Panc1 (cell line): ENCODE results near the gene COL10A1. TPM values are rescaled to one million over a fixed set of nuclear protein-coding genes. Genes with fewer than 3 reads are reported as not detected.

Source experiments
- ATAC-seq: fragments of 200-7000 bp; cut with Tn5 transposase; 2 replicates; pipeline ENCODE4 v1.9.1; 2020; ENCODE audit warnings: mild to moderate bottlenecking, moderate library complexity
- BruUV-seq: library from RNA; stranded (reverse); fragments of 400-500 nt; replicated peaks from 2 replicates; lab custom pipeline; 2021; lab: Mats Ljungman, UMichigan
- CTCF ChIA-PET: fragments of 300-600 bp; sonication (Branson Sonifier 250); formaldehyde crosslinking; loops from one replicate; lab custom pipeline; 2022; ENCODE audit warnings: antibody characterized with exemption; lab: Charles Lee
- POLR2A ChIA-PET: fragments of 300-600 bp; sonication (Branson Sonifier 250); formaldehyde crosslinking; loops from one replicate; lab custom pipeline; 2022; ENCODE audit warnings: antibody characterized with exemption; lab: Charles Lee
- DNase-seq: peaks from one replicate; pipeline ENCODE4 v3.0.0-alpha.2; 2010; ENCODE audit warnings: low read depth, low spot score
- H3K27ac ChIP-seq: 2 replicates; pipeline ENCODE4 v1.5.1; 2011; ENCODE audit warnings: mild to moderate bottlenecking, low read length, inconsistent platforms
- H3K27me3 ChIP-seq: fragments of 200-500 bp; sonication (Bioruptor generic); 2 replicates; pipeline ENCODE4 v1.6.0; 2014; ENCODE audit warnings: low read length, inconsistent platforms; ENCODE audit not compliant: control insufficient read depth, insufficient read depth
- H3K36me3 ChIP-seq: fragments of 200-500 bp; sonication (Bioruptor generic); 2 replicates; pipeline ENCODE4 v1.5.1; 2014; ENCODE audit warnings: inconsistent platforms, mild to moderate bottlenecking, low read length, moderate library complexity; ENCODE audit not compliant: control insufficient read depth, insufficient read depth
- H3K4me1 ChIP-seq: 2 replicates; pipeline ENCODE4 v1.5.1; 2011; ENCODE audit warnings: inconsistent platforms, mild to moderate bottlenecking, low read length, moderate library complexity; ENCODE audit not compliant: control insufficient read depth, insufficient read depth
- H3K4me3 ChIP-seq, 2 experiments: 2 replicates each; pipeline ENCODE4 v1.5.1; 2011 to 2012; ENCODE audit warnings: low read depth in 2 of 2, low read length in 2 of 2, mild to moderate bottlenecking in 2 of 2, inconsistent platforms in 1 of 2, moderate library complexity in 1 of 2
- H3K9me3 ChIP-seq: fragments of 200-500 bp; sonication (Bioruptor generic); 2 replicates; pipeline ENCODE4 v1.5.1; 2014; ENCODE audit warnings: low read depth, mild to moderate bottlenecking, inconsistent platforms, low read length, moderate library complexity; ENCODE audit not compliant: control insufficient read depth, insufficient read depth
- POLR2AphosphoS5 ChIP-seq: IDR thresholded peaks from 2 replicates; pipeline ENCODE4 v1.6.1; 2012; ENCODE audit warnings: mild to moderate bottlenecking, low read depth, low read length, moderate library complexity
- SIN3A ChIP-seq: IDR thresholded peaks from 2 replicates; pipeline ENCODE4 v1.6.1; 2012; ENCODE audit warnings: low read depth, mild to moderate bottlenecking, low read length, moderate library complexity, borderline replicate concordance; ENCODE audit not compliant: insufficient read depth
- TCF7L2 ChIP-seq: IDR thresholded peaks from 2 replicates; pipeline ENCODE4 v1.6.1; 2011; ENCODE audit warnings: mild to moderate bottlenecking, low read depth, low read length, inconsistent platforms
- in situ Hi-C: cut with HindIII; loops from 2 replicates; pipeline ENCODE4 v1.10.0; 2016; ENCODE audit warnings: low sequenced_read_pairs, low pct_unique_long_range_greater_than_20kb
- intact Hi-C: fragments of 100-400 bp; cut with micrococcal nuclease; formaldehyde crosslinking; loops from one replicate; pipeline ENCODE4 v1.10.0; 2022; ENCODE audit not compliant: unreplicated experiment
- total RNA-seq: library from RNA; stranded (reverse); gene quantifications from one replicate; pipeline ENCODE4 v1.2.1, GENCODE V29; 2021; ENCODE audit not compliant: unreplicated experiment
- TF ChIP-seq, protein P1 (sequence below): fragments of 450-650 bp; IDR thresholded peaks from 2 replicates; pipeline ENCODE4 v1.5.1; 2017; ENCODE audit warnings: mild to moderate bottlenecking
- TF ChIP-seq, protein P2 (sequence below), 2 experiments: IDR thresholded peaks; 2 replicates each; pipeline ENCODE4 v1.6.1; 2011 to 2012; ENCODE audit warnings: low read depth in 2 of 2, control low read depth in 1 of 2, low read length in 1 of 2, mild to moderate bottlenecking in 1 of 2, moderate library complexity in 1 of 2; ENCODE audit not compliant: insufficient read depth in 1 of 2

COL10A1 gene
- total RNA-seq, 1 experiment from 2014 or later: not detected

DNA sequence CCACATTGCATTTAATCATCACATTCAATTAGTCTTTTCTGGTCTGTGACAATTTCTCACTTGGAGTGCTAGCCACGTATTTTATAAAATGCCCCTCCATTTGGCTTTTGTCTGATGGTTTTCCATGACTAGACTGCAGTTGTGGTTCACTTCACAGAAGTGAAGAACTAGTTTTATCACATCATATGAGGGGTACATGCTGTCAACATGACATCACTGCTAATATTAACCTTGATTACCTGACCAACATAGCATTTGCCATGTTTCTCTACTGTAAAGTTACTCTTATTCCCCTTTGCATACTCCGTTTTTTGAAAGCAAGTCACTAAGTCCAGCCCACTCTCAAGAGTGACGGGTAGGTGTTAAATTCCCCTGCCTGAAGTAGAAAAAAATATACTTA, 48.0 kb upstream of the COL10A1 start:
- H3K27ac ChIP-seq: no peak overlapping the region
- H3K4me1 ChIP-seq: no peaks in the 10 kb centered on the region
- no peaks in the 10 kb centered on the region for H3K27me3 ChIP-seq
- no peak for DNase-seq
- BruUV-seq: no TSS peak
- peaks cover 8% of the 10 kb centered on the region; the same call in 1 of the 2 replicates for H3K9me3 ChIP-seq
- in situ Hi-C loops: no loop called here
- ChIA-PET CTCF (no interaction called here), POLR2A (no interaction called here)
- TF ChIP-seq TCF7L2: no peak
- TF ChIP-seq, protein P1, sequence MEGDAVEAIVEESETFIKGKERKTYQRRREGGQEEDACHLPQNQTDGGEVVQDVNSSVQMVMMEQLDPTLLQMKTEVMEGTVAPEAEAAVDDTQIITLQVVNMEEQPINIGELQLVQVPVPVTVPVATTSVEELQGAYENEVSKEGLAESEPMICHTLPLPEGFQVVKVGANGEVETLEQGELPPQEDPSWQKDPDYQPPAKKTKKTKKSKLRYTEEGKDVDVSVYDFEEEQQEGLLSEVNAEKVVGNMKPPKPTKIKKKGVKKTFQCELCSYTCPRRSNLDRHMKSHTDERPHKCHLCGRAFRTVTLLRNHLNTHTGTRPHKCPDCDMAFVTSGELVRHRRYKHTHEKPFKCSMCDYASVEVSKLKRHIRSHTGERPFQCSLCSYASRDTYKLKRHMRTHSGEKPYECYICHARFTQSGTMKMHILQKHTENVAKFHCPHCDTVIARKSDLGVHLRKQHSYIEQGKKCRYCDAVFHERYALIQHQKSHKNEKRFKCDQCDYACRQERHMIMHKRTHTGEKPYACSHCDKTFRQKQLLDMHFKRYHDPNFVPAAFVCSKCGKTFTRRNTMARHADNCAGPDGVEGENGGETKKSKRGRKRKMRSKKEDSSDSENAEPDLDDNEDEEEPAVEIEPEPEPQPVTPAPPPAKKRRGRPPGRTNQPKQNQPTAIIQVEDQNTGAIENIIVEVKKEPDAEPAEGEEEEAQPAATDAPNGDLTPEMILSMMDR: no peak
- no peak for TF ChIP-seq POLR2AphosphoS5
- TF ChIP-seq, protein P2, sequence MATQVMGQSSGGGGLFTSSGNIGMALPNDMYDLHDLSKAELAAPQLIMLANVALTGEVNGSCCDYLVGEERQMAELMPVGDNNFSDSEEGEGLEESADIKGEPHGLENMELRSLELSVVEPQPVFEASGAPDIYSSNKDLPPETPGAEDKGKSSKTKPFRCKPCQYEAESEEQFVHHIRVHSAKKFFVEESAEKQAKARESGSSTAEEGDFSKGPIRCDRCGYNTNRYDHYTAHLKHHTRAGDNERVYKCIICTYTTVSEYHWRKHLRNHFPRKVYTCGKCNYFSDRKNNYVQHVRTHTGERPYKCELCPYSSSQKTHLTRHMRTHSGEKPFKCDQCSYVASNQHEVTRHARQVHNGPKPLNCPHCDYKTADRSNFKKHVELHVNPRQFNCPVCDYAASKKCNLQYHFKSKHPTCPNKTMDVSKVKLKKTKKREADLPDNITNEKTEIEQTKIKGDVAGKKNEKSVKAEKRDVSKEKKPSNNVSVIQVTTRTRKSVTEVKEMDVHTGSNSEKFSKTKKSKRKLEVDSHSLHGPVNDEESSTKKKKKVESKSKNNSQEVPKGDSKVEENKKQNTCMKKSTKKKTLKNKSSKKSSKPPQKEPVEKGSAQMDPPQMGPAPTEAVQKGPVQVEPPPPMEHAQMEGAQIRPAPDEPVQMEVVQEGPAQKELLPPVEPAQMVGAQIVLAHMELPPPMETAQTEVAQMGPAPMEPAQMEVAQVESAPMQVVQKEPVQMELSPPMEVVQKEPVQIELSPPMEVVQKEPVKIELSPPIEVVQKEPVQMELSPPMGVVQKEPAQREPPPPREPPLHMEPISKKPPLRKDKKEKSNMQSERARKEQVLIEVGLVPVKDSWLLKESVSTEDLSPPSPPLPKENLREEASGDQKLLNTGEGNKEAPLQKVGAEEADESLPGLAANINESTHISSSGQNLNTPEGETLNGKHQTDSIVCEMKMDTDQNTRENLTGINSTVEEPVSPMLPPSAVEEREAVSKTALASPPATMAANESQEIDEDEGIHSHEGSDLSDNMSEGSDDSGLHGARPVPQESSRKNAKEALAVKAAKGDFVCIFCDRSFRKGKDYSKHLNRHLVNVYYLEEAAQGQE (IDR thresholded peaks at IDR 0.05; ENCODE audit: insufficient read depth in 1 of 2, low read depth in 2 of 2, low read length in 1 of 2): no peak
- no peak for TF ChIP-seq SIN3A
- no peak for ATAC-seq
- H3K36me3 ChIP-seq: no peaks in the 10 kb centered on the region
- H3K4me3 ChIP-seq: no peak overlapping the region
- intact Hi-C loops: no loop called here

DNA sequence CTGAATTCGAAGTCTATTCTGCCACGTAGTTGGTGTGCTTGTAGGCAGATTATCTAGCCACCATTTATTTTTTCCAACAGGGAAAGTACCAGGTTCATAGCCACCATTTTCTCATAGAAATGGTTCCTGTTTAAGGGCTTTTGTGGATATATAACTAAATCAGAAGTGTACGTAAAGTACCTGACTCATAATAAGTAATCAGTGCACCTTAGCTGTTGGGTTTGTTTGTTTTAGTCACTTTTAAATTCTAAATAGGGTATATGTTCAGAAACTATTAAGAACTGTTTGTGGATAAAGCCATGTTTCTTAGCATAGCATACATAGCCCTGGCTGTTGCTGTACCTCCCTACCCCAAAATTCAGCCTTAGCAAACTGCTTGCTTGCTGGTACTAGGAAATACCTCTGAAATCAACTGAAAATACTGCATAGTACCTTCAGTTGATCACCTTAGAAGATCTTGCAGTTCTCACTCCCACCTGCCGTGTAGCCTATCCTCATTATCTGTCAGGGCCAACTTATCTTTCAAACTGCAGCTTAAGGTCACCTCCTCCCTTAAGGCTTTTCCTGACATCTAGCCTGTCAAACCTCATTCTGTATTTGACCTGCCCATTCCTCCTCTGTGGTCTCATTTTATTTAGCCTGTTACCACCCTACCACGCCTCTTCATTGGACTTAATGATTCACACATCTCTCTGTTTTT, 44.6 kb upstream of the COL10A1 start:
- Histone ChIP-seq H3K4me1 (no peaks in the 10 kb centered on the region), H3K9me3 (peaks cover 17% of the 10 kb centered on the region; the same call in 1 of the 2 replicates), H3K36me3 (no peaks in the 10 kb centered on the region), H3K4me3 (no peak overlapping the region), H3K27me3 (no peaks in the 10 kb centered on the region), H3K27ac (no peak overlapping the region)
- TF ChIP-seq, protein P2 (IDR thresholded peaks at IDR 0.05; ENCODE audit: insufficient read depth in 1 of 2, low read depth in 2 of 2, low read length in 1 of 2): no peak
- TF ChIP-seq POLR2AphosphoS5: no peak
- no peak for TF ChIP-seq SIN3A
- no peak for TF ChIP-seq TCF7L2
- TF ChIP-seq, protein P1: no peak
- no TSS peak for BruUV-seq
- ChIA-PET POLR2A (no interaction called here), CTCF (no interaction called here)
- ATAC-seq: no peak
- DNase-seq: no peak
- intact Hi-C loops (no loop called here), in situ Hi-C loops (no loop called here)
